H1 (cell line): ENCODE results near the gene RANBP9. TPM values are rescaled to one million over a fixed set of nuclear protein-coding genes. Genes with fewer than 3 reads are reported as not detected.

Experiments
- CTCF ChIA-PET: fragments of 300-600 bp; sonication (Branson Sonifier 250); formaldehyde crosslinking; loops from one replicate; lab custom pipeline; 2021; ENCODE audit not compliant: partially characterized antibody; lab: Charles Lee
- POLR2A ChIA-PET: fragments of 300-600 bp; sonication (Branson Sonifier 250); formaldehyde crosslinking; loops from one replicate; lab custom pipeline; 2021; ENCODE audit warnings: inconsistent platforms; ENCODE audit not compliant: partially characterized antibody; lab: Charles Lee
- DNase-seq, 2 experiments: peaks; one replicate each; pipeline versions ENCODE4 v3.0.0 to v3.0.0-alpha.2; 2010 to 2022; ENCODE audit warnings: low spot score in 2 of 2, low read depth in 1 of 2, mixed read lengths in 1 of 2
- FAIRE-seq: peaks from 2 replicates; lab custom pipeline; 2011; peaks lifted over from hg19 to GRCh38; lab: Jason Lieb, UNC
- H2AFZ ChIP-seq: 2 replicates; pipeline ENCODE4 v1.8.1; 2012; ENCODE audit warnings: low read length, inconsistent platforms
- H2AK5ac ChIP-seq: 2 replicates; pipeline ENCODE4 v1.6.1; 2013; ENCODE audit warnings: low read depth, low read length
- H2BK120ac ChIP-seq: replicated peaks from 2 replicates; pipeline ENCODE3; 2013; ENCODE audit warnings: low read depth, low read length, inconsistent platforms
- H2BK12ac ChIP-seq: 2 replicates; pipeline ENCODE4 v1.6.1; 2013; ENCODE audit warnings: low read depth, low read length
- H2BK15ac ChIP-seq: 2 replicates; pipeline ENCODE4 v1.6.1; 2013; ENCODE audit warnings: low read length
- H2BK20ac ChIP-seq: 2 replicates; pipeline ENCODE4 v1.6.1; 2013; ENCODE audit warnings: low read length
- H2BK5ac ChIP-seq: 2 replicates; pipeline ENCODE4 v1.6.1; 2013; ENCODE audit warnings: low read depth, low read length
- H3K14ac ChIP-seq: 2 replicates; pipeline ENCODE4 v1.6.1; 2013; ENCODE audit warnings: inconsistent platforms; ENCODE audit not compliant: insufficient read length
- H3K18ac ChIP-seq: 2 replicates; pipeline ENCODE4 v1.6.1; 2013; ENCODE audit warnings: low read length; ENCODE audit errors: extremely low read depth
- H3K23ac ChIP-seq: 2 replicates; pipeline ENCODE4 v1.6.1; 2013; ENCODE audit warnings: inconsistent platforms; ENCODE audit not compliant: insufficient read length
- H3K23me2 ChIP-seq: 2 replicates; pipeline ENCODE4 v1.6.1; 2013; ENCODE audit warnings: low read depth, low read length
- H3K27ac ChIP-seq: 2 replicates; pipeline ENCODE4 v1.6.1; 2011; ENCODE audit warnings: low read depth, low read length, inconsistent platforms
- H3K27me3 ChIP-seq, 4 experiments: replicated peaks in 1 of 4; 1 replicate in 1 of 4; 2 replicates in 3 of 4; pipeline versions ENCODE4 v1.6.1 to v1.8.1; 2011 to 2013; ENCODE audit warnings: low read length in 3 of 4, mild to moderate bottlenecking in 3 of 4, inconsistent platforms in 2 of 4, mixed read lengths in 2 of 4, moderate library complexity in 1 of 4; ENCODE audit not compliant: control insufficient read depth in 3 of 4, insufficient read depth in 3 of 4; ENCODE audit errors: extremely low read depth in 1 of 4
- H3K36me3 ChIP-seq, 4 experiments: 2 replicates each; pipeline versions ENCODE4 v1.6.1 to v1.8.1; 2011 to 2013; ENCODE audit warnings: mild to moderate bottlenecking in 4 of 4, low read length in 3 of 4, moderate library complexity in 2 of 4, control low read depth in 1 of 4, inconsistent platforms in 1 of 4; ENCODE audit not compliant: insufficient read depth in 4 of 4, control insufficient read depth in 2 of 4
- H3K4ac ChIP-seq: replicated peaks from 2 replicates; pipeline ENCODE3; 2013; ENCODE audit warnings: low read length, low read depth, mixed read lengths, inconsistent platforms; ENCODE audit not compliant: insufficient read length
- H3K4me1 ChIP-seq, 4 experiments: replicated peaks in 1 of 4; 1 replicate in 1 of 4; 2 replicates in 3 of 4; pipeline versions ENCODE4 v1.6.1 to v1.8.1; 2011 to 2013; ENCODE audit warnings: low read length in 3 of 4, inconsistent platforms in 2 of 4, mixed read lengths in 1 of 4; ENCODE audit not compliant: insufficient read depth in 4 of 4, control insufficient read depth in 3 of 4
- H3K4me2 ChIP-seq, 2 experiments: 2 replicates each; pipeline versions ENCODE4 v1.6.1 to v1.8.1; 2011 to 2013; ENCODE audit warnings: low read depth in 2 of 2, low read length in 2 of 2, control low read depth in 1 of 2, inconsistent platforms in 1 of 2, mild to moderate bottlenecking in 1 of 2; ENCODE audit not compliant: insufficient read depth in 1 of 2
- H3K4me3 ChIP-seq, 4 experiments: fragments of 200-600, 300-600 bp in 1 of 4; sonication (generic), shearing (Covaris generic), sonication (Bioruptor Twin) in 1 of 4; 2 replicates each; pipeline versions ENCODE4 v1.5.1 to v1.8.1; 2011 to 2016; ENCODE audit warnings: low read length in 4 of 4, low read depth in 3 of 4, control low read depth in 2 of 4, inconsistent platforms in 2 of 4, mild to moderate bottlenecking in 2 of 4, mixed read lengths in 1 of 4, moderate library complexity in 1 of 4; ENCODE audit not compliant: insufficient read depth in 2 of 4; ENCODE audit errors: extremely low read depth in 1 of 4
- H3K56ac ChIP-seq: replicated peaks from 2 replicates; pipeline ENCODE3; 2013; ENCODE audit warnings: low read depth, mild to moderate bottlenecking, mixed read lengths, low read length, inconsistent platforms; ENCODE audit not compliant: insufficient read length
- H3K79me1 ChIP-seq: 2 replicates; pipeline ENCODE4 v1.6.1; 2013; ENCODE audit warnings: low read depth, low read length, control low read depth
- H3K79me2 ChIP-seq, 2 experiments: 2 replicates each; pipeline versions ENCODE4 v1.6.1 to v1.8.1; 2012 to 2013; ENCODE audit warnings: low read length in 2 of 2, mild to moderate bottlenecking in 2 of 2, inconsistent platforms in 1 of 2; ENCODE audit not compliant: insufficient read depth in 2 of 2, control insufficient read depth in 1 of 2
- H3K9ac ChIP-seq, 4 experiments: replicated peaks in 1 of 4; 1 replicate in 1 of 4; 2 replicates in 3 of 4; pipeline versions ENCODE4 v1.6.1 to v1.8.1; 2011 to 2013; ENCODE audit warnings: low read depth in 3 of 4, low read length in 3 of 4, control low read depth in 2 of 4, mild to moderate bottlenecking in 2 of 4, moderate library complexity in 2 of 4, inconsistent platforms in 1 of 4; ENCODE audit errors: extremely low read depth in 1 of 4
- H3K9me3 ChIP-seq, 2 experiments: 2 replicates each; pipeline versions ENCODE4 v1.6.1 to v1.8.1; 2012 to 2013; ENCODE audit warnings: mild to moderate bottlenecking in 2 of 2, moderate library complexity in 2 of 2, control low read depth in 1 of 2, inconsistent platforms in 1 of 2, low read depth in 1 of 2, low read length in 1 of 2, mixed read lengths in 1 of 2; ENCODE audit not compliant: insufficient read depth in 2 of 2
- H4K20me1 ChIP-seq, 2 experiments: replicated peaks in 1 of 2; 2 replicates each; pipeline versions ENCODE3 to v1.8.1; 2011 to 2013; ENCODE audit warnings: inconsistent platforms in 2 of 2, low read length in 2 of 2, mild to moderate bottlenecking in 1 of 2; ENCODE audit not compliant: insufficient read depth in 2 of 2, control insufficient read depth in 1 of 2
- H4K5ac ChIP-seq: 2 replicates; pipeline ENCODE4 v1.6.1; 2013; ENCODE audit warnings: low read length, low read depth, mixed read lengths, inconsistent platforms; ENCODE audit not compliant: insufficient read length
- H4K8ac ChIP-seq: 2 replicates; pipeline ENCODE4 v1.8.0; 2013; ENCODE audit warnings: mild to moderate bottlenecking, moderate library complexity, low read length, inconsistent platforms; ENCODE audit not compliant: insufficient read depth; ENCODE audit errors: extremely low read depth
- H4K91ac ChIP-seq: replicated peaks from 2 replicates; pipeline ENCODE3; 2013; ENCODE audit warnings: low read length, mixed read lengths, inconsistent platforms; ENCODE audit not compliant: insufficient read length
- EGR1 ChIP-seq: IDR thresholded peaks from 2 replicates; pipeline ENCODE4 v1.6.1; 2011; ENCODE audit warnings: low read depth, low read length, borderline replicate concordance
- POLR2A ChIP-seq, 2 experiments: IDR thresholded peaks; 1 replicate in 1 of 2; 2 replicates in 1 of 2; pipeline ENCODE4 v1.6.1; 2011; ENCODE audit warnings: low read depth in 2 of 2, low read length in 2 of 2, mild to moderate bottlenecking in 2 of 2; ENCODE audit errors: control extremely low read depth in 1 of 2
- WGBS, 2 experiments: shearing (Covaris generic) in 1 of 2; methylation state at CpG; one replicate each; pipeline versions ENCODE4 v1.1.6 to v1.1.7; 2013 to 2015; ENCODE audit warnings: low lambda C conversion rate in 2 of 2, mixed read lengths in 2 of 2, inconsistent platforms in 1 of 2, low coverage in 1 of 2, missing lambda C conversion rate in 1 of 2; ENCODE audit not compliant: insufficient replicate concordance in 2 of 2, insufficient coverage in 1 of 2, insufficient read length in 1 of 2; ENCODE audit errors: extremely low coverage in 1 of 2, missing lambda C conversion rate in 1 of 2; 5-methylcytosine and 5-hydroxymethylcytosine counted together
- polyA plus RNA-seq, 7 experiments: library from polyadenylated mRNA; depleted of rRNA in 3 of 7; stranded (reverse) in 5 of 7; unstranded in 2 of 7; fragments of >200 nt in 5 of 7; fragments of 200-250 nt in 2 of 7; gene quantifications; 1 replicate in 5 of 7; 2 replicates in 1 of 7; 4 replicates in 1 of 7; pipeline versions ENCODE4 v1.2.1 to v1.2.3, GENCODE V29; 2011 to 2013; ENCODE audit warnings: missing spikeins in 2 of 7, mixed read lengths in 2 of 7
- total RNA-seq: library from RNA; stranded (reverse); fragmentation: NEBNext Ultra II Directional; extraction: Animal tissue kit (Norgen Biotek cat#: 25700); gene quantifications from 2 replicates; pipeline ENCODE4 v1.2.1, GENCODE V29; 2021

Gene RANBP9
- total and polyA plus RNA-seq, 2 of the 8 experiments (the other 6 are each of a cell fraction or from before 2014, with no cell fraction given), result 13.0 to 36.7 TPM

- H3K9me3 ChIP-seq, result no peaks in the 10 kb centered on the region
- H3K18ac ChIP-seq, result no peak overlapping the region
- H4K5ac ChIP-seq, result no peak overlapping the region
- no peak overlapping the region for H3K27ac ChIP-seq
- no peak for FAIRE-seq
- no peak overlapping the region for H3K4ac ChIP-seq
- H4K20me1 ChIP-seq, result peaks cover 2 to 8% of the 10 kb centered on the region in 2 experiments
- H3K56ac ChIP-seq, result no peak overlapping the region
- peaks cover 3 to 17% of the 10 kb centered on the region in 2 experiments; a peak in 3 of 4 replicates for H3K79me2 ChIP-seq
- no peak overlapping the region for H2BK12ac ChIP-seq
- H3K9ac ChIP-seq, result no peak overlapping the region
- 76 to 100% methylated on average over 1 to 4 of the region's 4 CpGs for WGBS, 2 experiments
- peaks cover 5% of the 10 kb centered on the region; the same call in 1 of the 2 replicates for H3K23me2 ChIP-seq
- peaks cover 0 to 3% (median 0%) of the 10 kb centered on the region in 4 experiments; a peak in 2 of 8 replicates for H3K36me3 ChIP-seq
- no peak overlapping the region for H2BK15ac ChIP-seq
- no peak overlapping the region for H3K4me2 ChIP-seq
- no peak overlapping the region for H4K8ac ChIP-seq
- H2BK5ac ChIP-seq, result no peak overlapping the region
- ChIA-PET CTCF (interaction anchor here (1.3 kb wide), 1 partner anchor 21 kb away, joined by 4 read pairs; no protein-coding TSS in a partner anchor), POLR2A (interaction anchor here (1.6 kb wide), 1 partner anchor 20 kb away, joined by 3 read pairs; no protein-coding TSS in a partner anchor)
- H3K79me1 ChIP-seq, result no peaks in the 10 kb centered on the region
- H3K14ac ChIP-seq, result no peak overlapping the region
- H2BK20ac ChIP-seq, result no peak overlapping the region
- H3K4me1 ChIP-seq, result peaks cover 0 to 2% (median under 1%) of the 10 kb centered on the region in 4 experiments; a peak in 3 of 7 replicates
- H3K23ac ChIP-seq, result no peak overlapping the region
- no peak overlapping the region for H4K91ac ChIP-seq
- no peak overlapping the region for H2BK120ac ChIP-seq
- H2AFZ ChIP-seq, result no peak overlapping the region
- H2AK5ac ChIP-seq, result no peak overlapping the region
- no peaks in the 10 kb centered on the region for H3K27me3 ChIP-seq
- no peak overlapping the region for H3K4me3 ChIP-seq
- DNase-seq, result no peak
- TF ChIP-seq EGR1 (no peak), POLR2A (IDR thresholded peaks at IDR 0.05; ENCODE audit: control extremely low read depth in 1 of 2, low read depth in 2 of 2, low read length in 2 of 2) (no peak)
Measured at GRCh38 chr6:13611715-13612114, 99.9 kb downstream of the RANBP9 start.
